ENCODE measurements around the gene CHD5.
A peak's percentile ranks its signal among the peaks of the same experiment; 100 is the strongest.

The CHD5 gene

GRCh38 chr1:6172549-6172948, 7.6 kb downstream of the CHD5 start:
- DNase-seq, result no peak
- in situ Hi-C loops (cut with HindIII; ENCODE audit: low pct_ligation_motif_present, low sequenced_read_pairs), result no loop called here
- TF ChIP-seq, protein P1, sequence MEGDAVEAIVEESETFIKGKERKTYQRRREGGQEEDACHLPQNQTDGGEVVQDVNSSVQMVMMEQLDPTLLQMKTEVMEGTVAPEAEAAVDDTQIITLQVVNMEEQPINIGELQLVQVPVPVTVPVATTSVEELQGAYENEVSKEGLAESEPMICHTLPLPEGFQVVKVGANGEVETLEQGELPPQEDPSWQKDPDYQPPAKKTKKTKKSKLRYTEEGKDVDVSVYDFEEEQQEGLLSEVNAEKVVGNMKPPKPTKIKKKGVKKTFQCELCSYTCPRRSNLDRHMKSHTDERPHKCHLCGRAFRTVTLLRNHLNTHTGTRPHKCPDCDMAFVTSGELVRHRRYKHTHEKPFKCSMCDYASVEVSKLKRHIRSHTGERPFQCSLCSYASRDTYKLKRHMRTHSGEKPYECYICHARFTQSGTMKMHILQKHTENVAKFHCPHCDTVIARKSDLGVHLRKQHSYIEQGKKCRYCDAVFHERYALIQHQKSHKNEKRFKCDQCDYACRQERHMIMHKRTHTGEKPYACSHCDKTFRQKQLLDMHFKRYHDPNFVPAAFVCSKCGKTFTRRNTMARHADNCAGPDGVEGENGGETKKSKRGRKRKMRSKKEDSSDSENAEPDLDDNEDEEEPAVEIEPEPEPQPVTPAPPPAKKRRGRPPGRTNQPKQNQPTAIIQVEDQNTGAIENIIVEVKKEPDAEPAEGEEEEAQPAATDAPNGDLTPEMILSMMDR (IDR thresholded peaks at IDR 0.05; ENCODE audit: low read depth, low read length, missing control alignments), result no peak
- Histone ChIP-seq H3K4me3 (ENCODE audit: low read depth, low read length) (no peak overlapping the region), H3K27ac (no peak overlapping the region), H3K27me3 (replicated peaks) (peaks cover 13% of the 10 kb centered on the region), H3K36me3 (replicated peaks) (no peaks in the 10 kb centered on the region)

DNA sequence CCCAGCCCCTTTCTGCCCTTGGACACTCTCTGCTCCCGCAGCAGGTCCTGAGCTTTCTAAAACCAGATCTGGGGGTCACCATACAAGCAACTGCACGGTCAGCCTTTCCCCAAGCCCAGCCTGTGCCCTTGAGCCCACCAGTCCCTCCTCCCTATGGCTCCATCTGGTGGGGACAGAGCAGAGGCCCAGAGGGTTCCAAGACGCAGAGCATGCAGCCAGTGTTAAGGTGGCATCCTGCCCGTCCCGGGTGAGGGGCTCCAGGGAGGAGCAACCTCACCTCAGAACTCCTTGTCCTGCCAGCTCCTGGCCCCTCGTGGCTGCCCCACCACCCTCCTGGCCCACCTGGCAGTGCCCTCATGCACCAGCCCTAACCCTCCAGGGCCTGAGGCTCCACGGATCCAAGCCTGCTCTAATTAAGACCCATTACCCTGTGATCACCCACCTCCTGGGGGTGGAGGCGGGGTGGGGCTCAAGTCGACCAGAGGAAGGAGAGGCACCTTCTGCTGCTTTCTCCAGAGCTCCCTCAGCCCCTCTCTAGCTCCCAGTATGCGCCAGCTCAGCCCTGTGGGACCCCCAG, 8.5 kb downstream of the CHD5 start:
- H3K4me3 ChIP-seq (ENCODE audit: low read depth, low read length), result no peak overlapping the region
- in situ Hi-C loops (cut with HindIII; ENCODE audit: low pct_ligation_motif_present, low sequenced_read_pairs), result no loop called here
- peaks cover 7% of the 10 kb centered on the region for H3K27me3 ChIP-seq (replicated peaks)
- no peaks in the 10 kb centered on the region for H3K36me3 ChIP-seq (replicated peaks)
- no peak for DNase-seq
- H3K27ac ChIP-seq, result no peak overlapping the region
- TF ChIP-seq, protein P1 (IDR thresholded peaks at IDR 0.05; ENCODE audit: low read depth, low read length, missing control alignments), result peak; percentile 67

DNA sequence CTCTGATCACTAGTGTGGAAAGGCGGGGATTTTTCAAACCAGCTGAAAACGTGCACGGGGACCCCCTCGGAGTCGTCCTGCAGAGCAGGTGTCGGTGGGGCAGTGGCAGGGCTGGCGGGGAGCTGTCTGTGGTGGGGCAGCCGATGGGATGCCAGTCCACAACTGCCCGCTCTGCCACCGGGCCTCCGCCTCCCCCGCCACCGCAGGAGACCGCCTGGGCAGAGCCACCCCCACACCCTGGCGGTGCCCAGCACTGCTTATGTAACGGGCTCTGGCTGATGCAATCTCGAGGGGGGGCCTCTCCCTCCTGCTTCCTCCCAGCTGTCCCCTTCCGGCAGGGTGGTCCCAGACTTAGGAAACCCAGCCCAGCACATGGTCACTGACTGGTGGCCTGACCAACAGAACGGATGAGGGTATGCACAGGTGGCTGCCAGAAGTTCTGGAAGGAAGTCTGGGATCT, 9.3 kb downstream of the CHD5 start:
- DNase-seq, result no peak
- Histone ChIP-seq H3K36me3 (replicated peaks) (no peaks in the 10 kb centered on the region), H3K27ac (no peak overlapping the region), H3K4me3 (ENCODE audit: low read depth, low read length) (no peak overlapping the region), H3K27me3 (replicated peaks) (peaks cover 2% of the 10 kb centered on the region)
- TF ChIP-seq, protein P1 (IDR thresholded peaks at IDR 0.05; ENCODE audit: low read depth, low read length, missing control alignments), result no peak
- in situ Hi-C loops (cut with HindIII; ENCODE audit: low pct_ligation_motif_present, low sequenced_read_pairs), result no loop called here

DNA sequence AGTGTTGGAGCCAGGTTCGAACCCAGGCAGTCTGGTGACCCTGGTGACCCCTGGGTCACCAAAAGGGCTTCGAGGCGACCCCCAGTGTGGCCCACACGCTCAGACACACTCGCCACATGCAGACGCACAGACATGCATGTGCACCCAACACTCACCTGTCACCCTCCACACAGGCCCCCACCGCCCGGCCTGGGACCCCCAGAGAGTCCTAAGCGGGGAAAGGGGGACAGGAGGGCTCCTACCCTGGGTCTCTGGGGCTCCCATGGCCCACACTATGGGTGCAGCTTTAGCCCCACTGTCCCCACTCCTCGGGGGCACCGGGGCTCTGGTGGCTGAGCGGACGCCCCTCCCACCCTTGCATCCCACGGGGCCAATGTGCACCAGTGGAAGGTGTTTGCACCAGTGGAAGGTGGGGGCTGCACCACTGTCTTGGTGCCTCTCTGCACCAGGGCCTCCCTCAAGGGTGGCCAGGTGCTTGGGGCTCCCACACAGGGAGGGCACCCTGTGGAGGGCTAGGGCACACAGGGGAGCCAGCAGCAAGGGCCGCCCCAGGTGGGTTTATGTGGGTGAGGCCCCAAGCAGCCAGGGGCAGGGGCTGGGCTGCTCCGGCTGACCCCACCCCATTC, 9.9 kb downstream of the CHD5 start:
- H3K27ac ChIP-seq, result no peak overlapping the region
- in situ Hi-C loops (cut with HindIII; ENCODE audit: low pct_ligation_motif_present, low sequenced_read_pairs), result no loop called here
- H3K27me3 ChIP-seq (replicated peaks), result peaks cover 2% of the 10 kb centered on the region
- no peak for DNase-seq
- H3K36me3 ChIP-seq (replicated peaks), result no peaks in the 10 kb centered on the region
- TF ChIP-seq, protein P1 (IDR thresholded peaks at IDR 0.05; ENCODE audit: low read depth, low read length, missing control alignments), result no peak
- H3K4me3 ChIP-seq (ENCODE audit: low read depth, low read length), result no peak overlapping the region

- TF ChIP-seq, protein P1 (IDR thresholded peaks at IDR 0.05; ENCODE audit: low read depth, low read length, missing control alignments), result no peak
- Histone ChIP-seq H3K36me3 (replicated peaks) (no peaks in the 10 kb centered on the region), H3K4me3 (ENCODE audit: low read depth, low read length) (no peak overlapping the region), H3K27ac (no peak overlapping the region), H3K27me3 (replicated peaks) (peaks cover 6% of the 10 kb centered on the region)
- in situ Hi-C loops (cut with HindIII; ENCODE audit: low pct_ligation_motif_present, low sequenced_read_pairs), result no loop called here
- no peak for DNase-seq
Measured at GRCh38 chr1:6168947-6169586, 11.1 kb downstream of the CHD5 start.
